GM19455 (cell line): Measurements from ENCODE around the gene SOX2.
A peak's percentile ranks its signal among the peaks of the same experiment; 100 is the strongest.

Experiments
- ATAC-seq: cut with Tn5 transposase; IDR thresholded peaks from one replicate; pipeline ENCODE4 v1.9.1; 2021; ENCODE audit not compliant: unreplicated experiment

Gene SOX2

GRCh38 chr3:181711325-181712135, at the start of gene SOX2:
Gene SOX2 (plus strand): TSS chr3:181711925. CDS start chr3:181712361, 436 bp downstream.
- ATAC-seq = no peak

- no peak for ATAC-seq
Measured at GRCh38 chr3:181683563-181683962, 28.2 kb upstream of the SOX2 start.

- ATAC-seq = no peak
Measured at GRCh38 chr3:181687190-181687589, 24.5 kb upstream of the SOX2 start.

GRCh38 chr3:181687731-181688130, 24.0 kb upstream of the SOX2 start:
- ATAC-seq = no peak

GRCh38 chr3:181689546-181689945, 22.2 kb upstream of the SOX2 start:
- ATAC-seq = no peak

- no peak for ATAC-seq
Measured at GRCh38 chr3:181690769-181691168, 21.0 kb upstream of the SOX2 start.

GRCh38 chr3:181691901-181692300, 19.8 kb upstream of the SOX2 start:
- no peak for ATAC-seq

- ATAC-seq = no peak
Measured at GRCh38 chr3:181692311-181693145, 19.2 kb upstream of the SOX2 start.

GRCh38 chr3:181693280-181693679, 18.4 kb upstream of the SOX2 start:
- no peak for ATAC-seq

GRCh38 chr3:181694805-181695660, 16.7 kb upstream of the SOX2 start:
- no peak for ATAC-seq

GRCh38 chr3:181695661-181696491, 15.8 kb upstream of the SOX2 start:
- ATAC-seq = no peak

- ATAC-seq = no peak
Measured at GRCh38 chr3:181696626-181697230, 15.0 kb upstream of the SOX2 start.

- no peak for ATAC-seq
Measured at GRCh38 chr3:181698263-181698954, 13.3 kb upstream of the SOX2 start.

GRCh38 chr3:181699171-181699903, 12.4 kb upstream of the SOX2 start:
- no peak for ATAC-seq

- peak; percentile 81 for ATAC-seq
Measured at GRCh38 chr3:181700168-181701087, 11.3 kb upstream of the SOX2 start.

GRCh38 chr3:181701096-181701495, 10.6 kb upstream of the SOX2 start:
- no peak for ATAC-seq

- no peak for ATAC-seq
Measured at GRCh38 chr3:181703601-181704420, 7.9 kb upstream of the SOX2 start.
